ENCODE results near the gene SIRT6.
"Not testable (repeated sequence)": the region's sequence is repeated elsewhere in the genome, so short reads cannot be mapped to it uniquely, and the experiment has no call there.

SIRT6 gene

GRCh38 chr19:4129050-4129449, 53.3 kb downstream of the SIRT6 start:
- not testable (repeated sequence) for DNase-seq

- DNase-seq, result not testable (repeated sequence)
Measured at GRCh38 chr19:4127322-4127721, 55.0 kb downstream of the SIRT6 start.

DNA sequence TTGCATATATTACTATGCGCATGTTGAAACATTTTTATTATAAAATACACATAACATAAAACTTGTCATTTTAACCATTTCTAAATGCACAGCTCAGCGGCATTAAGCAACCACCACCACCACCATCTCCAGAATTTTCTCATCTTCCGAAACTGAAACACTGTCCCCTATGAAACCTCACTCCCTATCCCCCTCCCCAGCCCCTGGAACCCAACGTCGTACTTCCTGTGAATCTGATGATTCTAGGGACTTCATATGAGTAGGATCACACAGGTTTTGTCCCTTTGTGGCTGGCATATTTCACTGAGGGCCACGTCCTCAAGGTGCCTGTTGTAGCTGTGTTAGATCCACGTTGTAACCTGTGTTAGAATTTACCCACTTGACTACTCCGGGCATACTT, 57.7 kb downstream of the SIRT6 start:
- no peak for DNase-seq

Measured in GF-D8 (cell line).